Osteocyte (in vitro differentiated cells): Measurements from ENCODE around the gene RGS19. TPM values are rescaled to one million over a fixed set of nuclear protein-coding genes. Genes with fewer than 3 reads are reported as not detected.

ENCODE experiments used
- DNase-seq: peaks from one replicate; pipeline ENCODE4 v3.0.0; 2021; ENCODE audit warnings: mixed read lengths; ENCODE audit not compliant: unreplicated experiment; ENCODE audit errors: extremely low spot score
- H3K27ac Mint-ChIP-seq: one replicate; pipeline ENCODE4 v1.8.0; 2021; ENCODE audit warnings: mild to moderate bottlenecking, mixed read lengths; ENCODE audit not compliant: unreplicated experiment
- H3K27me3 Mint-ChIP-seq: one replicate; pipeline ENCODE4 v1.8.0; 2021; ENCODE audit warnings: mixed read lengths; ENCODE audit not compliant: unreplicated experiment
- H3K36me3 Mint-ChIP-seq: one replicate; pipeline ENCODE4 v1.8.0; 2021; ENCODE audit warnings: mixed read lengths; ENCODE audit not compliant: unreplicated experiment
- H3K4me1 Mint-ChIP-seq: one replicate; pipeline ENCODE4 v1.8.0; 2021; ENCODE audit warnings: mixed read lengths; ENCODE audit not compliant: unreplicated experiment
- H3K4me3 Mint-ChIP-seq: one replicate; pipeline ENCODE4 v1.8.0; 2021; ENCODE audit warnings: mild to moderate bottlenecking, moderate library complexity, mixed read lengths; ENCODE audit not compliant: unreplicated experiment
- H3K9me3 Mint-ChIP-seq: one replicate; pipeline ENCODE4 v1.8.0; 2021; ENCODE audit warnings: mixed read lengths; ENCODE audit not compliant: unreplicated experiment
- CTCF ChIP-seq: fragments of 200-600 bp; sonication (generic); IDR thresholded peaks from 2 replicates; pipeline ENCODE4 v1.5.0; 2021; ENCODE audit warnings: antibody characterized with exemption, mild to moderate bottlenecking, moderate library complexity
- total RNA-seq: library from RNA; stranded (reverse); gene quantifications from 2 replicates; pipeline ENCODE4 v1.2.1, GENCODE V29; 2021

Gene RGS19
- total RNA-seq, 1 donor from 2014 or later: 8.0 TPM

- H3K4me3 Mint-ChIP-seq: peak overlapping the region; percentile 70
- H3K36me3 Mint-ChIP-seq: no peaks in the 10 kb centered on the region
- H3K9me3 Mint-ChIP-seq: no peaks in the 10 kb centered on the region
- TF ChIP-seq CTCF: no peak
- DNase-seq: no peak
- H3K27ac Mint-ChIP-seq: no peak overlapping the region
- peaks cover 11% of the 10 kb centered on the region for H3K27me3 Mint-ChIP-seq
- peaks cover 35% of the 10 kb centered on the region for H3K4me1 Mint-ChIP-seq
These were observed 1.7 kb upstream of the RGS19 start for GRCh38 chr20:64080813-64081623.

- H3K27ac Mint-ChIP-seq: peak within 1 kb of the TSS; percentile 38
- no peak for DNase-seq
- TF ChIP-seq CTCF: no peak
- H3K4me1 Mint-ChIP-seq: peaks cover 35% of the 10 kb centered on the region
- no peaks in the 10 kb centered on the region for H3K9me3 Mint-ChIP-seq
- H3K4me3 Mint-ChIP-seq: peak within 1 kb of the TSS; percentile 73
- H3K27me3 Mint-ChIP-seq: peaks cover 3% of the 10 kb centered on the region
- H3K36me3 Mint-ChIP-seq: no peaks in the 10 kb centered on the region
These were observed 895 bp upstream of the RGS19 start, which contains the start of gene OPRL1 for GRCh38 chr20:64080013-64080812. OPRL1 (plus strand) TSS chr20:64080082; CDS start chr20:64092721, 12,639 bp downstream.

- no peak for DNase-seq
- H3K27me3 Mint-ChIP-seq: no peaks in the 10 kb centered on the region
- H3K4me1 Mint-ChIP-seq: peaks cover 33% of the 10 kb centered on the region
- H3K27ac Mint-ChIP-seq: no peak overlapping the region
- no peak for TF ChIP-seq CTCF
- no peaks in the 10 kb centered on the region for H3K9me3 Mint-ChIP-seq
- no peaks in the 10 kb centered on the region for H3K36me3 Mint-ChIP-seq
- peak overlapping the region; percentile 73 for H3K4me3 Mint-ChIP-seq
These were observed 415 bp downstream of the RGS19 start for GRCh38 chr20:64078934-64079272.

GRCh38 chr20:64077876-64078551, 1.3 kb downstream of the RGS19 start:
- Mint-ChIP-seq H3K4me3 (peak overlapping the region; percentile 10), H3K36me3 (no peaks in the 10 kb centered on the region), H3K9me3 (no peaks in the 10 kb centered on the region), H3K4me1 (peaks cover 31% of the 10 kb centered on the region), H3K27ac (no peak overlapping the region), H3K27me3 (no peaks in the 10 kb centered on the region)
- no peak for DNase-seq
- no peak for TF ChIP-seq CTCF

GRCh38 chr20:64077541-64077875, 1.8 kb downstream of the RGS19 start:
- H3K36me3 Mint-ChIP-seq: peaks cover under 1% of the 10 kb centered on the region
- no peak overlapping the region for H3K4me3 Mint-ChIP-seq
- no peak overlapping the region for H3K27ac Mint-ChIP-seq
- no peak for DNase-seq
- H3K27me3 Mint-ChIP-seq: no peaks in the 10 kb centered on the region
- peaks cover 27% of the 10 kb centered on the region for H3K4me1 Mint-ChIP-seq
- TF ChIP-seq CTCF: no peak
- H3K9me3 Mint-ChIP-seq: no peaks in the 10 kb centered on the region
